Colonic mucosa (tissue), 4 donors: ENCODE results near the gene FIGN. TPM values are rescaled to one million over a fixed set of nuclear protein-coding genes. Genes with fewer than 3 reads are reported as not detected.

Experiments
- DNase-seq: peaks from one replicate; pipeline ENCODE4 v3.0.0-alpha.2; 2020
- H3K27ac ChIP-seq: fragments of 200-600 bp; one replicate; pipeline ENCODE4 v1.8.0; 2021
- H3K27me3 ChIP-seq: fragments of 200-600 bp; one replicate; pipeline ENCODE4 v1.8.0; 2021
- H3K36me3 ChIP-seq: fragments of 200-600 bp; one replicate; pipeline ENCODE4 v1.8.0; 2021
- H3K4me1 ChIP-seq: fragments of 200-600 bp; one replicate; pipeline ENCODE4 v1.8.0; 2021; ENCODE audit warnings: mild to moderate bottlenecking
- H3K4me3 ChIP-seq: fragments of 200-600 bp; one replicate; pipeline ENCODE4 v1.8.0; 2021
- H3K9ac ChIP-seq, 2 donors: one replicate each; pipeline ENCODE4 v1.7.0; 2013; ENCODE audit warnings: control low read depth in 2 of 2, low read depth in 2 of 2, low read length in 2 of 2
- H3K9me3 ChIP-seq: fragments of 200-600 bp; one replicate; pipeline ENCODE4 v1.8.0; 2021
- CTCF ChIP-seq: fragments of 200-600 bp; IDR thresholded peaks from one replicate; pipeline ENCODE4 v1.8.0; 2022; ENCODE audit warnings: antibody characterized with exemption, mild to moderate bottlenecking
- intact Hi-C: fragments of 100-400 bp; cut with DNase I; formaldehyde crosslinking; loops from one replicate; pipeline ENCODE4 v1.14.1; 2022
- total RNA-seq, 2 donors: library from RNA; stranded (reverse); fragmentation: NEBNext Ultra II Directional in 1 of 2; extraction: Animal tissue kit (Norgen Biotek cat#: 25700) in 1 of 2; gene quantifications; one replicate each; pipeline ENCODE4 v1.2.1, GENCODE V29; 2021
- donor health status: healthy.
- donor health status: DM: no; HTN: no; CAD: no.
- donor health status: DM: no; HTN: no; CAD: no.

The FIGN gene
- total RNA-seq, 2 donors from 2014 or later, result 0.58 to 0.89 TPM

GRCh38 chr2:163640542-163641193 lies 95.1 kb downstream of the FIGN start:
- no peak for TF ChIP-seq CTCF
- intact Hi-C loops, result no loop called here

GRCh38 chr2:163637871-163638270 lies 97.9 kb downstream of the FIGN start:
- DNase-seq, result no peak
- Histone ChIP-seq H3K9ac (no peak overlapping the region), H3K36me3 (no peaks in the 10 kb centered on the region), H3K27ac (no peak overlapping the region), H3K9me3 (no peaks in the 10 kb centered on the region), H3K4me3 (no peak overlapping the region), H3K27me3 (no peaks in the 10 kb centered on the region), H3K4me1 (no peaks in the 10 kb centered on the region)
- no peak for TF ChIP-seq CTCF
- intact Hi-C loops, result no loop called here

More at GRCh38 chr2:163640542-163641193, 95.1 kb downstream of the FIGN start:
- Histone ChIP-seq H3K27me3 (no peaks in the 10 kb centered on the region), H3K36me3 (no peaks in the 10 kb centered on the region), H3K9ac (no peak overlapping the region), H3K4me1 (no peaks in the 10 kb centered on the region), H3K9me3 (no peaks in the 10 kb centered on the region), H3K27ac (no peak overlapping the region), H3K4me3 (no peak overlapping the region)
- no peak for DNase-seq

- H3K9ac ChIP-seq, result no peak overlapping the region
- TF ChIP-seq CTCF, result no peak
These were observed 102.5 kb downstream of the FIGN start for GRCh38 chr2:163633291-163633690.

GRCh38 chr2:163630836-163631235 lies 105.0 kb downstream of the FIGN start:
- H3K9me3 ChIP-seq, result no peaks in the 10 kb centered on the region
- no peaks in the 10 kb centered on the region for H3K4me1 ChIP-seq
- no peak for TF ChIP-seq CTCF
- H3K27ac ChIP-seq, result no peak overlapping the region
- no peaks in the 10 kb centered on the region for H3K27me3 ChIP-seq
- intact Hi-C loops, result no loop called here
- no peaks in the 10 kb centered on the region for H3K36me3 ChIP-seq
- no peak overlapping the region for H3K4me3 ChIP-seq
- no peak for DNase-seq
- H3K9ac ChIP-seq, result no peak overlapping the region

More at GRCh38 chr2:163633291-163633690, 102.5 kb downstream of the FIGN start:
- intact Hi-C loops, result no loop called here
- H3K4me3 ChIP-seq, result no peak overlapping the region
- H3K27ac ChIP-seq, result no peak overlapping the region
- no peaks in the 10 kb centered on the region for H3K36me3 ChIP-seq
- no peaks in the 10 kb centered on the region for H3K27me3 ChIP-seq
- no peaks in the 10 kb centered on the region for H3K9me3 ChIP-seq
- H3K4me1 ChIP-seq, result no peaks in the 10 kb centered on the region
- DNase-seq, result no peak

GRCh38 chr2:163626639-163627109 lies 109.1 kb downstream of the FIGN start:
- Histone ChIP-seq H3K4me1 (no peaks in the 10 kb centered on the region), H3K9ac (no peak overlapping the region), H3K4me3 (no peak overlapping the region), H3K27me3 (no peaks in the 10 kb centered on the region), H3K36me3 (no peaks in the 10 kb centered on the region), H3K27ac (no peak overlapping the region), H3K9me3 (no peaks in the 10 kb centered on the region)
- intact Hi-C loops, result no loop called here
- TF ChIP-seq CTCF, result no peak
- no peak for DNase-seq
